ENCODE results near the gene NAA80. TPM values are rescaled to one million over a fixed set of nuclear protein-coding genes. Genes with fewer than 3 reads are reported as not detected.

NAA80 gene
- total and polyA plus RNA-seq, 2 of the 13 experiments (the other 11 are each of a cell fraction or from before 2014, with no cell fraction given): 3.4 to 8.7 TPM

DNA sequence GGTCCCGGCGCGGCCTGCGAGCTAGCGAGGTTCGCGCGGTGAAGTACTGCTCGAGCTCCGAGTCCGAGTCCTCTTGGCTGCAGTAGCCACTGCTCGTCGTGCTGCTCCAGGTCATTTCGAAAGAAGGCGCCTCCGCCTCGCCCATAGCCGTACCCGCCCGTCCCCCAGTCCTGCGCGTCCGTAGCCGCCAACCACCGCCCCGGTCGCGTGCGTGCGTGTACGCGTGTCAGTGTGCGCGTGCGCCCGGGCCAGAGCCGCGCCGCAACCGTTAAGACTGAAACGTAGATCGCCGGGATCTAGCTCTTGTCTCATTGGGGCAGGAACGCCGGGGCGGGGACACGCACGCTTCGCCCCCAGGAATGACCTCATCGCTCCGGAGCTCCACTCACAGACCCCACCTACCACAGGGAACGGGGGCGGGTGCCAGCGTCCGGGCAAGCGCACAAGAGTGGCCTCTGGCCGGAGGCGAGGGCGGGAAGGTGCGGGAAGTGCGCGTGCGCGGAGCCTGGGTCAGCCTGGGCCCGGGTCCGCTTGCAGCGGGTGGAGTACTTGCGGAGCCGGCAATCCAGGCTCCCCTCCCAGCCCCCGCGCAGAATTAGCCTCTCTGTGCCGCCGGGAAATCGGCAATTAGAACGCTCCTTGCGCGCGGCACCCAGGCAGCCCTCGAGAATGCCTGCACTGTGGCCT, 38.1 kb upstream of the NAA80 start (continued):
- TF ChIP-seq, protein P1, sequence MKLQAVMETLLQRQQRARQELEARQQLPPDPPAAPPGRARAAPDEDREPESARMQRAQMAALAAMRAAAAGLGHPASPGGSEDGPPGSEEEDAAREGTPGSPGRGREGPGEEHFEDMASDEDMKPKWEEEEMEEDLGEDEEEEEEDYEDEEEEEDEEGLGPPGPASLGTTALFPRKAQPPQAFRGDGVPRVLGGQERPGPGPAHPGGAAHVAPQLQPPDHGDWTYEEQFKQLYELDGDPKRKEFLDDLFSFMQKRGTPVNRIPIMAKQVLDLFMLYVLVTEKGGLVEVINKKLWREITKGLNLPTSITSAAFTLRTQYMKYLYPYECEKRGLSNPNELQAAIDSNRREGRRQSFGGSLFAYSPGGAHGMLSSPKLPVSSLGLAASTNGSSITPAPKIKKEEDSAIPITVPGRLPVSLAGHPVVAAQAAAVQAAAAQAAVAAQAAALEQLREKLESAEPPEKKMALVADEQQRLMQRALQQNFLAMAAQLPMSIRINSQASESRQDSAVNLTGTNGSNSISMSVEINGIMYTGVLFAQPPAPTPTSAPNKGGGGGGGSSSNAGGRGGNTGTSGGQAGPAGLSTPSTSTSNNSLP (IDR thresholded peaks at IDR 0.05; ENCODE audit: low read depth, low read length): no peak
- TF ChIP-seq ZNF713 (CRISPR knock-in tag; IDR thresholded peaks at IDR 0.05) (peak; percentile 95; the same call in 1 of the 2 replicates), SP2 (CRISPR knock-in tag; IDR thresholded peaks at IDR 0.05) (peak; percentile 51; the same call in 1 of the 2 replicates), NFYB (CRISPR knock-in tag; IDR thresholded peaks at IDR 0.05) (peak; percentile 58), ZNF781 (CRISPR knock-in tag; IDR thresholded peaks at IDR 0.05; ENCODE audit: borderline replicate concordance, not compliant biosample characterization) (peak; percentile 69), CHD2 (IDR thresholded peaks at IDR 0.05; ENCODE audit: low read depth, low read length) (no peak; the same call in 1 of the 2 replicates), SOX13 (IDR thresholded peaks at IDR 0.05) (no peak), SOX13 (CRISPR knock-in tag; conservative IDR thresholded peaks at IDR 0.05 in 1 of 2, IDR thresholded peaks at IDR 0.05 in 1 of 2) (peak in 1 of 2 experiments; percentile 45; a peak in 1 of 4 replicates), YY1 (IDR thresholded peaks at IDR 0.05; ENCODE audit: insufficient read depth, insufficient replicate concordance, low read depth, low read length) (peak; percentile 12), PHB2 (IDR thresholded peaks at IDR 0.05; ENCODE audit: partially characterized antibody) (no peak), SRF (IDR thresholded peaks at IDR 0.05; ENCODE audit: low read depth, low read length) (no peak), ESRRA (CRISPR knock-in tag; IDR thresholded peaks at IDR 0.05; ENCODE audit: low read depth) (peak; percentile 21; the same call in 1 of the 2 replicates), ZNF296 (CRISPR knock-in tag; conservative IDR thresholded peaks at IDR 0.05) (peak; percentile 75; the same call in 1 of the 2 replicates), KLF13 (CRISPR knock-in tag; IDR thresholded peaks at IDR 0.05) (peak; percentile 85)
- TF ChIP-seq, protein P2, sequence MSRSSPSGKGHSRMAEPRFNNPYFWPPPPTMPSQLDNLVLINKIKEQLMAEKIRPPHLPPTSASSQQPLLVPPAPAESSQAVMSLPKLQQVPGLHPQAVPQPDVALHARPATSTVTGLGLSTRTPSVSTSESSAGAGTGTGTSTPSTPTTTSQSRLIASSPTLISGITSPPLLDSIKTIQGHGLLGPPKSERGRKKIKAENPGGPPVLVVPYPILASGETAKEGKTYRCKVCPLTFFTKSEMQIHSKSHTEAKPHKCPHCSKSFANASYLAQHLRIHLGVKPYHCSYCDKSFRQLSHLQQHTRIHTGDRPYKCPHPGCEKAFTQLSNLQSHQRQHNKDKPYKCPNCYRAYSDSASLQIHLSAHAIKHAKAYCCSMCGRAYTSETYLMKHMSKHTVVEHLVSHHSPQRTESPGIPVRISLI (CRISPR knock-in tag; IDR thresholded peaks at IDR 0.05; ENCODE audit: borderline replicate concordance): no peak
- TF ChIP-seq, protein P3, sequence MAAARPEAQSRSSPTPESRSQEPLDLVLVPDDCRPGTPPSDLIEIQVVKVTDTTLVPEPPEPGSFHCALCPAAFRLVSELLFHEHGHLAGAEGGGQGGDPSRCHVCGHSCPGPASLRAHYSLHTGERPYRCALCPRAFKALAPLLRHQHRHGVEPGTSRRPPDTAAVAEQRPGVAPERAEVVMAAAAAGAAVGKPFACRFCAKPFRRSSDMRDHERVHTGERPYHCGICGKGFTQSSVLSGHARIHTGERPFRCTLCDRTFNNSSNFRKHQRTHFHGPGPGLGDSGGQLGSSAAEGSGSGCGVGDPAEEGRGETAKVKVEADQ (CRISPR knock-in tag; IDR thresholded peaks at IDR 0.05; ENCODE audit: borderline replicate concordance): no peak
- TF ChIP-seq, protein P4, sequence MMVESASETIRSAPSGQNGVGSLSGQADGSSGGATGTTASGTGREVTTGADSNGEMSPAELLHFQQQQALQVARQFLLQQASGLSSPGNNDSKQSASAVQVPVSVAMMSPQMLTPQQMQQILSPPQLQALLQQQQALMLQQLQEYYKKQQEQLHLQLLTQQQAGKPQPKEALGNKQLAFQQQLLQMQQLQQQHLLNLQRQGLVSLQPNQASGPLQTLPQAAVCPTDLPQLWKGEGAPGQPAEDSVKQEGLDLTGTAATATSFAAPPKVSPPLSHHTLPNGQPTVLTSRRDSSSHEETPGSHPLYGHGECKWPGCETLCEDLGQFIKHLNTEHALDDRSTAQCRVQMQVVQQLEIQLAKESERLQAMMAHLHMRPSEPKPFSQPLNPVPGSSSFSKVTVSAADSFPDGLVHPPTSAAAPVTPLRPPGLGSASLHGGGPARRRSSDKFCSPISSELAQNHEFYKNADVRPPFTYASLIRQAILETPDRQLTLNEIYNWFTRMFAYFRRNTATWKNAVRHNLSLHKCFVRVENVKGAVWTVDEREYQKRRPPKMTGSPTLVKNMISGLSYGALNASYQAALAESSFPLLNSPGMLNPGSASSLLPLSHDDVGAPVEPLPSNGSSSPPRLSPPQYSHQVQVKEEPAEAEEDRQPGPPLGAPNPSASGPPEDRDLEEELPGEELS (CRISPR knock-in tag; IDR thresholded peaks at IDR 0.05): peak; percentile 25; the same call in 1 of the 2 replicates
- TF ChIP-seq, protein P5, sequence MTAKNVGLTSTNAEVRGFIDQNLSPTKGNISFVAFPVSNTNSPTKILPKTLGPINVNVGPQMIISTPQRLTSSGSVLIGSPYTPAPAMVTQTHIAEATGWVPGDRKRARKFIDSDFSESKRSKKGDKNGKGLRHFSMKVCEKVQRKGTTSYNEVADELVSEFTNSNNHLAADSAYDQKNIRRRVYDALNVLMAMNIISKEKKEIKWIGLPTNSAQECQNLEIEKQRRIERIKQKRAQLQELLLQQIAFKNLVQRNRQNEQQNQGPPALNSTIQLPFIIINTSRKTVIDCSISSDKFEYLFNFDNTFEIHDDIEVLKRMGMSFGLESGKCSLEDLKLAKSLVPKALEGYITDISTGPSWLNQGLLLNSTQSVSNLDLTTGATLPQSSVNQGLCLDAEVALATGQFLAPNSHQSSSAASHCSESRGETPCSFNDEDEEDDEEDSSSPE (CRISPR knock-in tag; IDR thresholded peaks at IDR 0.05): peak; percentile 86
- TF ChIP-seq, protein P6, sequence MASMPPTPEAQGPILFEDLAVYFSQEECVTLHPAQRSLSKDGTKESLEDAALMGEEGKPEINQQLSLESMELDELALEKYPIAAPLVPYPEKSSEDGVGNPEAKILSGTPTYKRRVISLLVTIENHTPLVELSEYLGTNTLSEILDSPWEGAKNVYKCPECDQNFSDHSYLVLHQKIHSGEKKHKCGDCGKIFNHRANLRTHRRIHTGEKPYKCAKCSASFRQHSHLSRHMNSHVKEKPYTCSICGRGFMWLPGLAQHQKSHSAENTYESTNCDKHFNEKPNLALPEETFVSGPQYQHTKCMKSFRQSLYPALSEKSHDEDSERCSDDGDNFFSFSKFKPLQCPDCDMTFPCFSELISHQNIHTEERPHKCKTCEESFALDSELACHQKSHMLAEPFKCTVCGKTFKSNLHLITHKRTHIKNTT (CRISPR knock-in tag; IDR thresholded peaks at IDR 0.05): no peak
